Skeletal muscle tissue (tissue), 4 donors: ENCODE measurements around the gene ARID1B. TPM values are rescaled to one million over a fixed set of nuclear protein-coding genes. Genes with fewer than 3 reads are reported as not detected.

Source experiments
- H3K27ac ChIP-seq: one replicate; pipeline ENCODE4 v1.7.0; 2013; ENCODE audit warnings: mild to moderate bottlenecking, low read depth, low read length, inconsistent platforms
- H3K27me3 ChIP-seq, 3 donors: one replicate each; pipeline ENCODE4 v1.7.0; 2013; ENCODE audit warnings: low read length in 3 of 3; ENCODE audit not compliant: control insufficient read depth in 3 of 3, insufficient read depth in 3 of 3
- H3K36me3 ChIP-seq, 3 donors: one replicate each; pipeline ENCODE4 v1.7.0; 2013; ENCODE audit warnings: low read length in 3 of 3; ENCODE audit not compliant: control insufficient read depth in 3 of 3, insufficient read depth in 3 of 3
- H3K4me1 ChIP-seq, 3 donors: one replicate each; pipeline ENCODE4 v1.7.0; 2013; ENCODE audit warnings: low read length in 3 of 3, mild to moderate bottlenecking in 3 of 3; ENCODE audit not compliant: control insufficient read depth in 3 of 3, insufficient read depth in 3 of 3
- H3K4me3 ChIP-seq, 3 donors: one replicate each; pipeline ENCODE4 v1.7.0; 2013; ENCODE audit warnings: low read length in 3 of 3
- H3K9ac ChIP-seq, 3 donors: one replicate each; pipeline ENCODE4 v1.7.0; 2013; ENCODE audit warnings: low read length in 3 of 3, mild to moderate bottlenecking in 3 of 3, moderate library complexity in 2 of 3, low read depth in 1 of 3
- H3K9me3 ChIP-seq, 3 donors: one replicate each; pipeline ENCODE4 v1.7.0; 2013; ENCODE audit warnings: low read length in 3 of 3; ENCODE audit not compliant: control insufficient read depth in 3 of 3
- total RNA-seq: library from RNA; depleted of rRNA; stranded (reverse); fragments of >200 nt; gene quantifications from one replicate; pipeline ENCODE4 v1.2.3, GENCODE V29; 2014
- donor health status: Osteomylitis.

The ARID1B gene
- total RNA-seq, 1 donor from 2014 or later = 73.6 TPM

- H3K4me1 ChIP-seq = peaks cover 5 to 13% (median 12%) of the 10 kb centered on the region in 3 donors
These were observed 316.4 kb downstream of the ARID1B start for GRCh38 chr6:157093536-157093935.

GRCh38 chr6:157094038-157094437 is 316.9 kb downstream of the ARID1B start:
- H3K27ac ChIP-seq = no peak overlapping the region
- H3K4me3 ChIP-seq = no peak overlapping the region
- peaks cover 0 to 2% (median 0%) of the 10 kb centered on the region in 3 donors for H3K36me3 ChIP-seq
- H3K9ac ChIP-seq = no peak overlapping the region
- peaks cover 5 to 13% (median 9%) of the 10 kb centered on the region in 3 donors for H3K4me1 ChIP-seq
- no peaks in the 10 kb centered on the region for H3K27me3 ChIP-seq
- no peaks in the 10 kb centered on the region for H3K9me3 ChIP-seq

More at GRCh38 chr6:157093536-157093935, 316.4 kb downstream of the ARID1B start:
- Histone ChIP-seq H3K9me3 (no peaks in the 10 kb centered on the region), H3K36me3 (peaks cover 0 to 2% (median 0%) of the 10 kb centered on the region in 3 donors), H3K9ac (no peak overlapping the region), H3K27ac (no peak overlapping the region), H3K27me3 (no peaks in the 10 kb centered on the region), H3K4me3 (no peak overlapping the region)

GRCh38 chr6:157095084-157095483 is 317.9 kb downstream of the ARID1B start:
- H3K9me3 ChIP-seq = no peaks in the 10 kb centered on the region
- H3K27me3 ChIP-seq = no peaks in the 10 kb centered on the region
- peaks cover 5 to 13% (median 9%) of the 10 kb centered on the region in 3 donors for H3K4me1 ChIP-seq
- no peak overlapping the region for H3K9ac ChIP-seq
- no peak overlapping the region for H3K4me3 ChIP-seq
- H3K36me3 ChIP-seq = peaks cover 0 to 2% (median 0%) of the 10 kb centered on the region in 3 donors
- no peak overlapping the region for H3K27ac ChIP-seq

- no peak overlapping the region for H3K9ac ChIP-seq
- H3K36me3 ChIP-seq = peaks cover 0 to 2% (median 0%) of the 10 kb centered on the region in 3 donors
- H3K27me3 ChIP-seq = no peaks in the 10 kb centered on the region
- H3K4me3 ChIP-seq = no peak overlapping the region
- H3K27ac ChIP-seq = no peak overlapping the region
- H3K4me1 ChIP-seq = peaks cover 5 to 13% (median 9%) of the 10 kb centered on the region in 3 donors
- no peaks in the 10 kb centered on the region for H3K9me3 ChIP-seq
These were observed 318.4 kb downstream of the ARID1B start for GRCh38 chr6:157095569-157095968.

- peaks cover 5 to 13% (median 9%) of the 10 kb centered on the region in 3 donors for H3K4me1 ChIP-seq
These were observed 318.9 kb downstream of the ARID1B start for GRCh38 chr6:157096105-157096504.

GRCh38 chr6:157096522-157096921 is 319.3 kb downstream of the ARID1B start:
- H3K27me3 ChIP-seq = no peaks in the 10 kb centered on the region
- H3K9me3 ChIP-seq = no peaks in the 10 kb centered on the region
- H3K9ac ChIP-seq = no peak overlapping the region
- peaks cover 0 to 2% (median 0%) of the 10 kb centered on the region in 3 donors for H3K36me3 ChIP-seq
- H3K27ac ChIP-seq = no peak overlapping the region
- peaks cover 7 to 13% (median 9%) of the 10 kb centered on the region in 3 donors for H3K4me1 ChIP-seq
- no peak overlapping the region for H3K4me3 ChIP-seq

More at GRCh38 chr6:157096105-157096504, 318.9 kb downstream of the ARID1B start:
- Histone ChIP-seq H3K36me3 (peaks cover 0 to 2% (median 0%) of the 10 kb centered on the region in 3 donors), H3K27me3 (no peaks in the 10 kb centered on the region), H3K4me3 (no peak overlapping the region), H3K9me3 (no peaks in the 10 kb centered on the region), H3K27ac (no peak overlapping the region), H3K9ac (no peak overlapping the region)

GRCh38 chr6:157097255-157097955 is 320.2 kb downstream of the ARID1B start:
- H3K4me3 ChIP-seq = no peak overlapping the region
- peaks cover 0 to 2% (median 0%) of the 10 kb centered on the region in 3 donors for H3K36me3 ChIP-seq
- H3K4me1 ChIP-seq = peaks cover 7 to 13% (median 9%) of the 10 kb centered on the region in 3 donors
- H3K27me3 ChIP-seq = no peaks in the 10 kb centered on the region
- H3K9me3 ChIP-seq = no peaks in the 10 kb centered on the region
- no peak overlapping the region for H3K9ac ChIP-seq
- H3K27ac ChIP-seq = no peak overlapping the region

- H3K4me3 ChIP-seq = no peak overlapping the region
- H3K4me1 ChIP-seq = peaks cover 2 to 5% (median 4%) of the 10 kb centered on the region in 3 donors
- H3K36me3 ChIP-seq = peaks cover 0 to 2% (median 0%) of the 10 kb centered on the region in 3 donors
- no peaks in the 10 kb centered on the region for H3K27me3 ChIP-seq
- no peaks in the 10 kb centered on the region for H3K9me3 ChIP-seq
- H3K9ac ChIP-seq = no peak overlapping the region
- no peak overlapping the region for H3K27ac ChIP-seq
These were observed 321.8 kb downstream of the ARID1B start for GRCh38 chr6:157098999-157099398.

- Histone ChIP-seq H3K9me3 (no peaks in the 10 kb centered on the region), H3K36me3 (peaks cover 0 to 2% (median 0%) of the 10 kb centered on the region in 3 donors), H3K27ac (no peak overlapping the region), H3K9ac (no peak overlapping the region), H3K27me3 (no peaks in the 10 kb centered on the region), H3K4me1 (peaks cover 2 to 4% (median 4%) of the 10 kb centered on the region in 3 donors), H3K4me3 (no peak overlapping the region)
These were observed 322.9 kb downstream of the ARID1B start for GRCh38 chr6:157099912-157100593.

GRCh38 chr6:157101166-157101565 is 324.0 kb downstream of the ARID1B start:
- Histone ChIP-seq H3K36me3 (peaks cover 0 to 2% (median 0%) of the 10 kb centered on the region in 3 donors), H3K27me3 (no peaks in the 10 kb centered on the region), H3K9me3 (no peaks in the 10 kb centered on the region), H3K4me1 (peaks cover 2 to 7% (median 4%) of the 10 kb centered on the region in 3 donors), H3K9ac (no peak overlapping the region), H3K27ac (no peak overlapping the region), H3K4me3 (no peak overlapping the region)
